ENCODE measurements around the gene PLAAT1. TPM values are rescaled to one million over a fixed set of nuclear protein-coding genes. Genes with fewer than 3 reads are reported as not detected.

PLAAT1 gene
- total RNA-seq, 1 donor from 2014 or later, result 21.2 TPM

DNA sequence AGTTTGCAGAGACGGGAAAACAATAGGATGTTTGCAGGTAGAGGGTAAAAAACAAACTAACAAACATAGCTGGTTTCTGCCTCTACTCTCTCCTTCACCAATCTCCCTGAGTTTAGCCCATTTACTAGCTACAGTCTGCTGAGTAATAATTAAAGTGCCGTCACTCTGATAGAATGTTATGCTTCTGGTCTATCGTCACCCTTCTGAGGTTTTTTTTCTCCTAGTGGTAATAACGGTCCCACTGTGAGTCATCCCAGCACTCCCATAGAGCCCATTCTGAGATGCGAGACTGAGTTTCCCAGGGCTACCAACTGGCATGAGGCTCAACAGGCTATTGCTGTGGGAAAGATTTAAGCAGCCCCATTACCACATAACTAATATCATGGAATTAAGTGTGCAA, 56.4 kb downstream of the PLAAT1 start:
- DNase-seq, result no peak
- Mint-ChIP-seq H3K4me1 (ENCODE audit: low read depth, unreplicated experiment) (no peaks in the 10 kb centered on the region), H3K27me3 (ENCODE audit: unreplicated experiment) (no peaks in the 10 kb centered on the region), H3K27ac (ENCODE audit: unreplicated experiment) (no peak overlapping the region), H3K4me3 (ENCODE audit: unreplicated experiment) (no peak overlapping the region), H3K9me3 (ENCODE audit: unreplicated experiment) (peaks cover 3% of the 10 kb centered on the region), H3K36me3 (ENCODE audit: unreplicated experiment) (peaks cover 14% of the 10 kb centered on the region)
- TF ChIP-seq, protein P1, sequence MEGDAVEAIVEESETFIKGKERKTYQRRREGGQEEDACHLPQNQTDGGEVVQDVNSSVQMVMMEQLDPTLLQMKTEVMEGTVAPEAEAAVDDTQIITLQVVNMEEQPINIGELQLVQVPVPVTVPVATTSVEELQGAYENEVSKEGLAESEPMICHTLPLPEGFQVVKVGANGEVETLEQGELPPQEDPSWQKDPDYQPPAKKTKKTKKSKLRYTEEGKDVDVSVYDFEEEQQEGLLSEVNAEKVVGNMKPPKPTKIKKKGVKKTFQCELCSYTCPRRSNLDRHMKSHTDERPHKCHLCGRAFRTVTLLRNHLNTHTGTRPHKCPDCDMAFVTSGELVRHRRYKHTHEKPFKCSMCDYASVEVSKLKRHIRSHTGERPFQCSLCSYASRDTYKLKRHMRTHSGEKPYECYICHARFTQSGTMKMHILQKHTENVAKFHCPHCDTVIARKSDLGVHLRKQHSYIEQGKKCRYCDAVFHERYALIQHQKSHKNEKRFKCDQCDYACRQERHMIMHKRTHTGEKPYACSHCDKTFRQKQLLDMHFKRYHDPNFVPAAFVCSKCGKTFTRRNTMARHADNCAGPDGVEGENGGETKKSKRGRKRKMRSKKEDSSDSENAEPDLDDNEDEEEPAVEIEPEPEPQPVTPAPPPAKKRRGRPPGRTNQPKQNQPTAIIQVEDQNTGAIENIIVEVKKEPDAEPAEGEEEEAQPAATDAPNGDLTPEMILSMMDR (IDR thresholded peaks at IDR 0.05; ENCODE audit: partially characterized antibody, unreplicated experiment), result no peak

DNA sequence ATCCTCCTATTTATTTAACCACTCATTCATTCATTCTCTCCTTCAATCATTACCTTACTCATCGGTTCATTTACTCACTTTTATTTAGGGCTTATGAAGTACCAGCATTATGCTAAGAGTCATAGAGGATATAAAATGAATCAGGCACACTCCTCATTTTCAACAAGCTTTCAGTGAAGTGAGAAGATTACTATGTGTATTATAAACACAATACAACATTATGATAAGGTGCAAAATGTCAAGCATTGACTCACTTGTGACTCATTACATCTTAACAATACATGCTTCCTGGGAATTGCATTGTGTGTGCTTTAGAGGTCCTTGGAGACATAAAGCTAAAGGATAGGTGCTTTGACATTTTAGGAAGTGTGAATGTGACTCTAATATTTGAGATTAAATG, 60.4 kb downstream of the PLAAT1 start:
- Mint-ChIP-seq H3K27me3 (ENCODE audit: unreplicated experiment) (no peaks in the 10 kb centered on the region), H3K9me3 (ENCODE audit: unreplicated experiment) (peaks cover 3% of the 10 kb centered on the region), H3K27ac (ENCODE audit: unreplicated experiment) (no peak overlapping the region), H3K36me3 (ENCODE audit: unreplicated experiment) (peaks cover 6% of the 10 kb centered on the region), H3K4me3 (ENCODE audit: unreplicated experiment) (no peak overlapping the region), H3K4me1 (ENCODE audit: low read depth, unreplicated experiment) (no peaks in the 10 kb centered on the region)
- TF ChIP-seq, protein P1 (IDR thresholded peaks at IDR 0.05; ENCODE audit: partially characterized antibody, unreplicated experiment), result no peak
- DNase-seq, result no peak

DNA sequence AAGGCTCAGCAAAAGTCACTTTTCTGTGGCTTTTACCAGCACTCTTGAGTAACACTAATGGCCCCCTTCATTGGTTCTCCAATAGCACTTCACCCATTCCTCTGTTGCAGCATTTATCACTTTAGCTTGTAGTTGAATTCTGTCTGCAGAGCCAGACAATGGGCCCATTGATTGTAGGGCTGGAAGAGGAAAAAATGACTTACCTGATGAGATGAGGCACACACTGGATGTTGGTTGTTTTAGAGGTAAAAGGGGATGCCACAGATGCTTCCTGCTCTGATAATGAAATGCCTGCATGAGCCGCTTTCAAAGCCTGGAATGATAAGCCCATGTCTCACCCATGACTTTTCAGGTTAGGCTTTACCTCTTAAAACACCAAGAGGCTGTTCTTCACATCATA, 64.3 kb downstream of the PLAAT1 start:
- Mint-ChIP-seq H3K36me3 (ENCODE audit: unreplicated experiment) (no peaks in the 10 kb centered on the region), H3K4me1 (ENCODE audit: low read depth, unreplicated experiment) (peaks cover 4% of the 10 kb centered on the region), H3K9me3 (ENCODE audit: unreplicated experiment) (no peaks in the 10 kb centered on the region), H3K4me3 (ENCODE audit: unreplicated experiment) (no peak overlapping the region), H3K27me3 (ENCODE audit: unreplicated experiment) (no peaks in the 10 kb centered on the region), H3K27ac (ENCODE audit: unreplicated experiment) (no peak overlapping the region)
- no peak for DNase-seq
- TF ChIP-seq, protein P1 (IDR thresholded peaks at IDR 0.05; ENCODE audit: partially characterized antibody, unreplicated experiment), result no peak

DNA sequence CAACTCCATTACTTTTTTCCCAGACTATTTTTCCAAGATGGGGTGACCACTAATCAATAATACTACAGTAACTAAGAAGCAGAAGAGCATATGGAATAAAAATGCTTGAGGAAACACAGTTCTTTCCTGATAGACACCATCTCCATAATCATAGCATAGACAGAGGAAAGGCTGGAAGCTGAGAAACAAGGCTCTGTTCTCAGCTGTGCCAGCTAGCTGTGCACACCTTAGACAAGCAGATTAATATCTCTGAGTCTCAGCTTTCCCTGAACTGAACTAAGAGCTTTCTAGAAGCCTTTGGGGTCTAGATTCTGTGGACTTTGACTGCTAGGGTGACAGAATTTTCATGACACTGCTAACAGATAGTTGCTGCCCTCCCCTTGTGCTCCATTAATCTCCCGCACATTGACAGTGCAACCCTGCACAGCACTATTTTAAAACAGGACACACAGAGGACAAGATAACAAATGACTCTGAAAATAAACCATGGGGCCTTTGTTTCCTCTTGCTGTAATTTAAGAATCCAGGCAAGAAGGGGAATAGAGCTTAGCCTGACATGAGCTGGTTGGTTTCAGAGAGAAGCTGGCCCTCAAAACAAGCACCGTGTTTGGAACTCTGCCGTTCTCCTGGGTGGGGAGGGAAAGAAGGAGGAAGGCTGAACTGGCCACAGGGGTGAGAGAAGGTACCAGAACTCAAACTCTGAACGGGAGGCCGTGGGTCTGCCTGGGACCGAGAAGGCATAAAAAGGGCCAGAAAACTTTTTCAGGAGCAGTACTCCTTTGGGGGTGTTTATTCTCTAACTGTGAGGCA, 70.1 kb downstream of the PLAAT1 start:
- TF ChIP-seq, protein P1 (IDR thresholded peaks at IDR 0.05; ENCODE audit: partially characterized antibody, unreplicated experiment), result no peak
- H3K27me3 Mint-ChIP-seq (ENCODE audit: unreplicated experiment), result no peaks in the 10 kb centered on the region
- no peak overlapping the region for H3K27ac Mint-ChIP-seq (ENCODE audit: unreplicated experiment)
- no peaks in the 10 kb centered on the region for H3K36me3 Mint-ChIP-seq (ENCODE audit: unreplicated experiment)
- H3K4me3 Mint-ChIP-seq (ENCODE audit: unreplicated experiment), result no peak overlapping the region
- DNase-seq, result no peak
- H3K9me3 Mint-ChIP-seq (ENCODE audit: unreplicated experiment), result no peaks in the 10 kb centered on the region
- H3K4me1 Mint-ChIP-seq (ENCODE audit: low read depth, unreplicated experiment), result peaks cover 4% of the 10 kb centered on the region
